Activated T-helper 2 cell treated with anti-CD3 and anti-CD28 coated beads, Interferon-gamma antibody, Interleukin-2, Interleukin-4, amounts not matched to agents 10 μg/mL and 5 μg/mL and 100 μg/mL, durations not matched to agents 14 hours and 24 hours and 36 hours (primary cell): ENCODE measurements around the gene MME. TPM values are rescaled to one million over a fixed set of nuclear protein-coding genes. Genes with fewer than 3 reads are reported as not detected.

Source experiments
- DNase-seq: peaks from one replicate; pipeline ENCODE4 v3.0.0; 2021; ENCODE audit warnings: low spot score
- H3K27ac Mint-ChIP-seq: one replicate; pipeline ENCODE4 v1.8.0; 2021; ENCODE audit warnings: mixed read lengths
- H3K27me3 Mint-ChIP-seq: one replicate; pipeline ENCODE4 v1.8.0; 2021; ENCODE audit warnings: low read depth, mixed read lengths
- H3K36me3 Mint-ChIP-seq: one replicate; pipeline ENCODE4 v1.8.0; 2021; ENCODE audit warnings: low read depth, mixed read lengths
- H3K4me1 Mint-ChIP-seq: one replicate; pipeline ENCODE4 v1.8.0; 2021; ENCODE audit warnings: low read depth, mixed read lengths
- H3K4me3 Mint-ChIP-seq: one replicate; pipeline ENCODE4 v1.8.0; 2021; ENCODE audit warnings: low read depth, mild to moderate bottlenecking, moderate library complexity, mixed read lengths
- H3K9me3 Mint-ChIP-seq: one replicate; pipeline ENCODE4 v1.8.0; 2021; ENCODE audit warnings: mixed read lengths
- intact Hi-C: fragments of 100-400 bp; cut with micrococcal nuclease; formaldehyde crosslinking; loops from one replicate; pipeline ENCODE4 v1.15.1; 2023
- total RNA-seq: library from RNA; stranded (reverse); gene quantifications from 2 replicates; pipeline ENCODE4 v1.2.3, GENCODE V29; 2022

The MME gene
- total RNA-seq, 1 donor from 2014 or later, result not detected

- no peaks in the 10 kb centered on the region for H3K36me3 Mint-ChIP-seq
- no peaks in the 10 kb centered on the region for H3K27me3 Mint-ChIP-seq
- H3K27ac Mint-ChIP-seq, result no peak overlapping the region
- H3K9me3 Mint-ChIP-seq, result no peaks in the 10 kb centered on the region
- H3K4me3 Mint-ChIP-seq, result no peak overlapping the region
- no peak for DNase-seq
- intact Hi-C loops, result no loop called here
- H3K4me1 Mint-ChIP-seq, result no peaks in the 10 kb centered on the region
Observed at GRCh38 chr3:155065537-155065936, 14.6 kb upstream of the MME start.

- DNase-seq, result no peak
- intact Hi-C loops, result no loop called here
- no peaks in the 10 kb centered on the region for H3K4me1 Mint-ChIP-seq
- no peaks in the 10 kb centered on the region for H3K27me3 Mint-ChIP-seq
- H3K36me3 Mint-ChIP-seq, result no peaks in the 10 kb centered on the region
- H3K27ac Mint-ChIP-seq, result no peak overlapping the region
- no peaks in the 10 kb centered on the region for H3K9me3 Mint-ChIP-seq
- H3K4me3 Mint-ChIP-seq, result no peak overlapping the region
Observed at GRCh38 chr3:155069729-155070128, 10.4 kb upstream of the MME start.

GRCh38 chr3:155070316-155070715 lies 9.8 kb upstream of the MME start:
- Mint-ChIP-seq H3K4me1 (no peaks in the 10 kb centered on the region), H3K4me3 (no peak overlapping the region), H3K27ac (no peak overlapping the region), H3K27me3 (no peaks in the 10 kb centered on the region), H3K9me3 (no peaks in the 10 kb centered on the region), H3K36me3 (no peaks in the 10 kb centered on the region)
- intact Hi-C loops, result no loop called here
- no peak for DNase-seq

GRCh38 chr3:155070932-155071387 lies 9.2 kb upstream of the MME start:
- intact Hi-C loops, result no loop called here

GRCh38 chr3:155075200-155075599 lies 4.9 kb upstream of the MME start:
- Mint-ChIP-seq H3K27ac (no peak overlapping the region), H3K27me3 (peaks cover 19% of the 10 kb centered on the region)
- DNase-seq, result no peak

More at GRCh38 chr3:155070932-155071387, 9.2 kb upstream of the MME start:
- no peaks in the 10 kb centered on the region for H3K27me3 Mint-ChIP-seq
- H3K4me1 Mint-ChIP-seq, result no peaks in the 10 kb centered on the region
- H3K9me3 Mint-ChIP-seq, result no peaks in the 10 kb centered on the region
- no peak for DNase-seq
- H3K36me3 Mint-ChIP-seq, result no peaks in the 10 kb centered on the region
- no peak overlapping the region for H3K27ac Mint-ChIP-seq
- H3K4me3 Mint-ChIP-seq, result no peak overlapping the region

GRCh38 chr3:155076888-155077287 lies 3.2 kb upstream of the MME start:
- intact Hi-C loops, result no loop called here
- no peak for DNase-seq
- H3K36me3 Mint-ChIP-seq, result no peaks in the 10 kb centered on the region
- no peak overlapping the region for H3K27ac Mint-ChIP-seq
- no peaks in the 10 kb centered on the region for H3K4me1 Mint-ChIP-seq
- H3K4me3 Mint-ChIP-seq, result no peak overlapping the region
- no peaks in the 10 kb centered on the region for H3K9me3 Mint-ChIP-seq
- peaks cover 33% of the 10 kb centered on the region for H3K27me3 Mint-ChIP-seq

More at GRCh38 chr3:155075200-155075599, 4.9 kb upstream of the MME start:
- Mint-ChIP-seq H3K36me3 (no peaks in the 10 kb centered on the region), H3K4me3 (no peak overlapping the region), H3K9me3 (no peaks in the 10 kb centered on the region), H3K4me1 (no peaks in the 10 kb centered on the region)
- intact Hi-C loops, result no loop called here

- Mint-ChIP-seq H3K9me3 (no peaks in the 10 kb centered on the region), H3K27me3 (peaks cover 33% of the 10 kb centered on the region), H3K27ac (no peak overlapping the region), H3K36me3 (no peaks in the 10 kb centered on the region), H3K4me3 (no peak overlapping the region), H3K4me1 (no peaks in the 10 kb centered on the region)
- DNase-seq, result no peak
- intact Hi-C loops, result no loop called here
Observed at GRCh38 chr3:155078711-155079467, 1.2 kb upstream of the MME start.

- H3K36me3 Mint-ChIP-seq, result no peaks in the 10 kb centered on the region
- intact Hi-C loops, result no loop called here
- H3K27me3 Mint-ChIP-seq, result peaks cover 33% of the 10 kb centered on the region
- no peak for DNase-seq
- H3K4me3 Mint-ChIP-seq, result no peak overlapping the region
- no peak overlapping the region for H3K27ac Mint-ChIP-seq
- H3K4me1 Mint-ChIP-seq, result no peaks in the 10 kb centered on the region
- H3K9me3 Mint-ChIP-seq, result no peaks in the 10 kb centered on the region
Observed at GRCh38 chr3:155079468-155079745, 712 bp upstream of the MME start.

- no peaks in the 10 kb centered on the region for H3K9me3 Mint-ChIP-seq
- H3K4me3 Mint-ChIP-seq, result no peak overlapping the region
- peaks cover 33% of the 10 kb centered on the region for H3K27me3 Mint-ChIP-seq
- no peaks in the 10 kb centered on the region for H3K36me3 Mint-ChIP-seq
- DNase-seq, result no peak
- no peak overlapping the region for H3K27ac Mint-ChIP-seq
- intact Hi-C loops, result no loop called here
- H3K4me1 Mint-ChIP-seq, result no peaks in the 10 kb centered on the region
Observed at GRCh38 chr3:155080692-155081091, 573 bp downstream of the MME start.

GRCh38 chr3:155083313-155083905 lies 3.3 kb downstream of the MME start:
- H3K36me3 Mint-ChIP-seq, result no peaks in the 10 kb centered on the region
- H3K4me1 Mint-ChIP-seq, result no peaks in the 10 kb centered on the region
- no peak for DNase-seq
- H3K4me3 Mint-ChIP-seq, result no peak overlapping the region
- intact Hi-C loops, result no loop called here
- H3K27me3 Mint-ChIP-seq, result peaks cover 24% of the 10 kb centered on the region
- H3K27ac Mint-ChIP-seq, result no peak overlapping the region
- no peaks in the 10 kb centered on the region for H3K9me3 Mint-ChIP-seq

GRCh38 chr3:155084567-155084966 lies 4.4 kb downstream of the MME start:
- Mint-ChIP-seq H3K27me3 (peaks cover 15% of the 10 kb centered on the region), H3K4me1 (no peaks in the 10 kb centered on the region), H3K36me3 (no peaks in the 10 kb centered on the region), H3K9me3 (no peaks in the 10 kb centered on the region), H3K4me3 (no peak overlapping the region), H3K27ac (no peak overlapping the region)
- intact Hi-C loops, result no loop called here
- DNase-seq, result no peak

GRCh38 chr3:155086051-155086450 lies 5.9 kb downstream of the MME start:
- H3K4me1 Mint-ChIP-seq, result no peaks in the 10 kb centered on the region
- no peaks in the 10 kb centered on the region for H3K36me3 Mint-ChIP-seq
- no peak for DNase-seq
- peaks cover 6% of the 10 kb centered on the region for H3K27me3 Mint-ChIP-seq
- intact Hi-C loops, result no loop called here
- H3K4me3 Mint-ChIP-seq, result no peak overlapping the region
- H3K9me3 Mint-ChIP-seq, result no peaks in the 10 kb centered on the region
- H3K27ac Mint-ChIP-seq, result no peak overlapping the region

- intact Hi-C loops, result no loop called here
- H3K27me3 Mint-ChIP-seq, result no peaks in the 10 kb centered on the region
- no peaks in the 10 kb centered on the region for H3K36me3 Mint-ChIP-seq
- no peak overlapping the region for H3K27ac Mint-ChIP-seq
- no peaks in the 10 kb centered on the region for H3K9me3 Mint-ChIP-seq
- no peaks in the 10 kb centered on the region for H3K4me1 Mint-ChIP-seq
- DNase-seq, result no peak
- H3K4me3 Mint-ChIP-seq, result no peak overlapping the region
Observed at GRCh38 chr3:155088706-155089345, 8.7 kb downstream of the MME start.
